HFFc6 (cell line): ENCODE measurements around the gene ITGB3. TPM values are rescaled to one million over a fixed set of nuclear protein-coding genes. Genes with fewer than 3 reads are reported as not detected.
A peak's percentile ranks its signal among the peaks of the same experiment; 100 is the strongest.

ENCODE experiments used
- DNase-seq: peaks from one replicate; pipeline ENCODE4 v3.0.0-alpha.2; 2018
- H3K27ac Mint-ChIP-seq: 2 replicates; pipeline ENCODE4 v1.8.0; 2020; ENCODE audit warnings: mild to moderate bottlenecking, mixed read lengths
- H3K27me3 Mint-ChIP-seq: 2 replicates; pipeline ENCODE4 v1.8.0; 2021; ENCODE audit warnings: mild to moderate bottlenecking, moderate library complexity, mixed read lengths; ENCODE audit not compliant: insufficient read depth
- H3K36me3 Mint-ChIP-seq: 2 replicates; pipeline ENCODE4 v1.8.0; 2021; ENCODE audit warnings: low read depth, mixed read lengths
- H3K4me1 Mint-ChIP-seq: 2 replicates; pipeline ENCODE4 v1.8.0; 2020; ENCODE audit warnings: low read depth, mixed read lengths
- H3K4me3 Mint-ChIP-seq: 2 replicates; pipeline ENCODE4 v1.8.0; 2020; ENCODE audit warnings: mild to moderate bottlenecking, moderate library complexity, mixed read lengths
- H3K9me3 Mint-ChIP-seq: 2 replicates; pipeline ENCODE4 v1.8.0; 2020; ENCODE audit warnings: mild to moderate bottlenecking, mixed read lengths
- CTCF ChIP-seq: fragments of 200-600 bp; sonication (generic); IDR thresholded peaks from 2 replicates; pipeline ENCODE4 v1.5.0; 2021; ENCODE audit warnings: antibody characterized with exemption, mild to moderate bottlenecking
- total RNA-seq, 6 experiments: library from RNA; stranded (reverse); fragmentation: NEBNext Ultra II Directional; extraction: Animal tissue kit (Norgen Biotek cat#: 25700); gene quantifications; 2 replicates in 1 of 6; 3 replicates in 5 of 6; pipeline ENCODE4 v1.2.3, GENCODE V29; 2021

ITGB3 gene
- total RNA-seq, 6 experiments from 2014 or later, result 2.2 to 4.1 (median 2.9) TPM

GRCh38 chr17:47254403-47254943 lies 846 bp downstream of the ITGB3 start:
- Mint-ChIP-seq H3K36me3 (no peaks in the 10 kb centered on the region), H3K4me1 (peaks cover 52% of the 10 kb centered on the region), H3K27me3 (peaks cover 1% of the 10 kb centered on the region; the same call in 1 of the 2 replicates), H3K27ac (no peak overlapping the region), H3K4me3 (peak overlapping the region; percentile 94), H3K9me3 (no peaks in the 10 kb centered on the region)
- no peak for TF ChIP-seq CTCF
- DNase-seq, result no peak

- peak overlapping the region; percentile 68 for H3K4me3 Mint-ChIP-seq
- H3K27me3 Mint-ChIP-seq, result peaks cover 1% of the 10 kb centered on the region; the same call in 1 of the 2 replicates
Observed at GRCh38 chr17:47257651-47258339, 4.2 kb downstream of the ITGB3 start.

GRCh38 chr17:47262586-47262985 lies 9.0 kb downstream of the ITGB3 start:
- no peak overlapping the region for H3K4me3 Mint-ChIP-seq
- 0 out of 2 replicates have a peak, but pooled peaks cover 1% of the 10 kb centered on the region for H3K27me3 Mint-ChIP-seq
- H3K27ac Mint-ChIP-seq, result no peak overlapping the region
- 0 out of 2 replicates have a peak, but pooled peaks cover under 1% of the 10 kb centered on the region for H3K36me3 Mint-ChIP-seq
- TF ChIP-seq CTCF, result no peak
- H3K9me3 Mint-ChIP-seq, result peaks cover under 1% of the 10 kb centered on the region
- peaks cover 45% of the 10 kb centered on the region for H3K4me1 Mint-ChIP-seq
- no peak for DNase-seq

More at GRCh38 chr17:47257651-47258339, 4.2 kb downstream of the ITGB3 start:
- no peaks in the 10 kb centered on the region for H3K36me3 Mint-ChIP-seq
- no peaks in the 10 kb centered on the region for H3K9me3 Mint-ChIP-seq
- peaks cover 39% of the 10 kb centered on the region for H3K4me1 Mint-ChIP-seq
- TF ChIP-seq CTCF, result no peak
- H3K27ac Mint-ChIP-seq, result peak overlapping the region; percentile 75
- peak; percentile 78 for DNase-seq

GRCh38 chr17:47264166-47264565 lies 10.5 kb downstream of the ITGB3 start:
- Mint-ChIP-seq H3K27ac (no peak overlapping the region), H3K4me3 (no peak overlapping the region), H3K36me3 (peaks cover 6% of the 10 kb centered on the region), H3K9me3 (peaks cover 5% of the 10 kb centered on the region), H3K4me1 (peaks cover 40% of the 10 kb centered on the region), H3K27me3 (no peaks in the 10 kb centered on the region; the same call in 1 of the 2 replicates)
- TF ChIP-seq CTCF, result no peak
- no peak for DNase-seq

- H3K27me3 Mint-ChIP-seq, result no peaks in the 10 kb centered on the region; the same call in 1 of the 2 replicates
- peak overlapping the region; percentile 82 for H3K27ac Mint-ChIP-seq
- no peak overlapping the region for H3K4me3 Mint-ChIP-seq
- TF ChIP-seq CTCF, result no peak
- peak; percentile 25 for DNase-seq
- H3K36me3 Mint-ChIP-seq, result peaks cover 15% of the 10 kb centered on the region
- peaks cover 45% of the 10 kb centered on the region for H3K4me1 Mint-ChIP-seq
- H3K9me3 Mint-ChIP-seq, result peaks cover 14% of the 10 kb centered on the region
Observed at GRCh38 chr17:47265983-47266541, 12.4 kb downstream of the ITGB3 start.
